KOPT-K1 (cell line): ENCODE measurements around the gene RALGPS1.

ENCODE experiments used
- H3K27ac ChIP-seq: fragments of 200-600 bp; sonication (generic); 2 replicates; pipeline ENCODE4 v1.5.1; 2016; ENCODE audit warnings: antibody characterized with exemption, mild to moderate bottlenecking, low read depth, low read length; ENCODE audit not compliant: poor library complexity, severe bottlenecking
- H3K36me3 ChIP-seq: fragments of 200-600 bp; sonication (generic); 2 replicates; pipeline ENCODE4 v1.5.1; 2017; ENCODE audit warnings: antibody characterized with exemption, mild to moderate bottlenecking, low read length, moderate library complexity; ENCODE audit not compliant: insufficient read depth
- H3K9me3 ChIP-seq: fragments of 200-600 bp; sonication (generic); 2 replicates; pipeline ENCODE4 v1.5.1; 2017; ENCODE audit warnings: antibody characterized with exemption, low read length, mild to moderate bottlenecking; ENCODE audit not compliant: insufficient read depth, poor library complexity, severe bottlenecking

Gene RALGPS1

DNA sequence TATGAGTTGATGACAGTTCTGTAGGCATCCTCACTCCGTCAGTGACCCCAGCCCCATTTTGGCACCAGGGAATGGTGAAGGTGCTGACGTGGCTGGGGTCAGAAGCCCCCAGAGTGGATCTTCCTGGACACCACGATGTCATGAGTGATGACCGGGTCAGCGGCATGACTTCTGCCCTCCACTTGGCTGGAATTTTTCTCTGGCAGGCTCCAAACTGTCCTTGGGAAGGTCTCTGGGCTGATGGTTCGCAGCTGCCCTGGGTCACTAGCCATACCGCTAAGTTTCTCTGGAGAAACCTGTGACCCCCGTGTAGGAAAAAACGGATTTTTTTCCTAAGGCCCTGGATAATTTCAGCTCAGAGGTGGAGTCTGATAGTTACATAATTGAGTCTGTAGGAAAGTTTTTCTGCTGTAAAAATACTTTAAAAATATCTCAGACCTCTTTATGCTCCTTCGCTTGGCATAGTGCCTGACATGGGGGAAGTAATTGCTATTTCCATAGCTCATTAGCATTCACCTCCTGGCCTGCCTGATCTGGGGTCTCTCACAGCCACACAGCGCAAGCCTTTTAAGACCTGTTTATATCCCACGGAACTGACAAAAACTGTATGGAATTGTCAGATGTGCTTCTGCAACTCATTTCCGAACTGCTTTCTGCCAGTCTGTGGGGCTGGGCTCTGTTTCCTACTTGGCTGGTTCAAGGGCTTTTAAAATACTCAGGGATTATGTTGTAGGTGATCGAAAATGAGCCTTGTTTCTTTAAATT, 138.7 kb downstream of the RALGPS1 start:
- H3K9me3 ChIP-seq, result no peaks in the 10 kb centered on the region
- peaks cover 28% of the 10 kb centered on the region; the same call in 1 of the 2 replicates for H3K36me3 ChIP-seq
- H3K27ac ChIP-seq, result no peak overlapping the region

DNA sequence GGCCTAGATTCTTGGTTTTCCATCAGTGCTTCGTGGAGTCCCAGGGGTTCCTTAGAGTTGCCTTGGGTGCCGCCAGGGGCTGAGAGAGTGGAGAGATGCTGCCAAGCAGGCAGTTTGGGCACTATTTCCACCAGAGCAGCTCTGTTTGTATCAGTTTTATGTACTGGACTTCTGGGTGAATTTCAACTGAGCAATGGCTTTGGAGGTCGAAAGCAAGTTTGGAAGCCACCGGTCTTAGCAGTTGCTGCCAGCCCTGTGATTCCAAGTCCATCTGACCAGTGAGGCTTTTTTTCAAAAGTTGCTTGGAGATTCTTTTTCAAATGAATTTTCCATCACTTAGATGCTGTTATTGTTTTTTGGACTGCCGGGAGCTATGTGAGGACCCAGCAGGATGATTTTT, 139.4 kb downstream of the RALGPS1 start:
- H3K27ac ChIP-seq, result no peak overlapping the region
- peaks cover 28% of the 10 kb centered on the region; the same call in 1 of the 2 replicates for H3K36me3 ChIP-seq
- no peaks in the 10 kb centered on the region for H3K9me3 ChIP-seq

DNA sequence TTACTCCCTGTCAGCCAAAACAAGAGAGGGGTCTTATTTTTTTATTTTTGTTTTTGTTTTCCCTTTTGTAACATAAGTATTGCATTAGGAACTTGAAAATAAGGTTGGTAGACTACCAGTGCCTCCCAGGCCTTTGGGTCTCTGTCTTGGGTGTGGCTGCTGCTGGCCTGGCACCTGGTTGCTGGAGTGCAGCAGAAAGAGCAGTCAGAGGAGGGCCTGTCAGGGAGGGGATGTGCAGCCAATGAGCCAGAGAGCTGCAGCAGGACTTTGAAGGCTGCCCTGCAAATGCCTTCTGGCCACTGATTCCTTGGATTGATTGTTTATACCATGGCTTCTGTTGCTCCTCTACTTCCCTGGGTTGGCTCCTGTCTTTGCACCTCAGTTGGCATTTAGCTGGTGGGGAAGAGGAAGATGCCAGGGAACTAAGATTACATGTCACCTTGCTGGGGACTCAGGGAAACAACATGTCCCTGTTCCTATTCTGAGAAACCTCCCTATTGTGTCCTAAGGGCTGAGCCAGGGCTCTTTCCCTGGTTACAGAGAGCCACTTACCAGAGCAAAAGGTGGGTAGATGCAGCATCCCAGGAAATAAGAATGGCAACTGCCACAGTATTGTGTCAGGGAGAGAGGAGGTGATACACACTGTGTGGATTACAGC, 141.3 kb downstream of the RALGPS1 start:
- no peaks in the 10 kb centered on the region for H3K9me3 ChIP-seq
- H3K27ac ChIP-seq, result no peak overlapping the region
- peaks cover 33% of the 10 kb centered on the region; the same call in 1 of the 2 replicates for H3K36me3 ChIP-seq

DNA sequence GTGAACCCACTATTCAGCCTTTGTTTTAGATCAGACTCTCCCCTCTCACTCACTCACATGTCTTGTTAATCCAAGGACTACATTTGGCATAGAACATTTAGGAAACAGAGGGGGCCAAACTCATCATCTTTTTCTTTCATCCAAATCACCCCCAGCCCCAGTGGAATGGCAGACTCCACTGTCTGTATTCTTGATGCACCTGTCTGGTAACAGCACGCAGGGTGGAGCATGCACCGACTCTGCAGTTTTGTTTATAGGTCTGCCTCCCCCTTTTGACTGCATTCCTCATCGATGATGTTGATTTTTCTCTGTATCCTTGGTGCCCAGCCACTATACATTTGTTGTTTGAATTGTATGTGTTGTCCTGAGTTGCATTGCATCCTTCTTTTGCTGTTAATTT, 141.9 kb downstream of the RALGPS1 start:
- peaks cover 35% of the 10 kb centered on the region; the same call in 1 of the 2 replicates for H3K36me3 ChIP-seq
- no peaks in the 10 kb centered on the region for H3K9me3 ChIP-seq
- H3K27ac ChIP-seq, result no peak overlapping the region

DNA sequence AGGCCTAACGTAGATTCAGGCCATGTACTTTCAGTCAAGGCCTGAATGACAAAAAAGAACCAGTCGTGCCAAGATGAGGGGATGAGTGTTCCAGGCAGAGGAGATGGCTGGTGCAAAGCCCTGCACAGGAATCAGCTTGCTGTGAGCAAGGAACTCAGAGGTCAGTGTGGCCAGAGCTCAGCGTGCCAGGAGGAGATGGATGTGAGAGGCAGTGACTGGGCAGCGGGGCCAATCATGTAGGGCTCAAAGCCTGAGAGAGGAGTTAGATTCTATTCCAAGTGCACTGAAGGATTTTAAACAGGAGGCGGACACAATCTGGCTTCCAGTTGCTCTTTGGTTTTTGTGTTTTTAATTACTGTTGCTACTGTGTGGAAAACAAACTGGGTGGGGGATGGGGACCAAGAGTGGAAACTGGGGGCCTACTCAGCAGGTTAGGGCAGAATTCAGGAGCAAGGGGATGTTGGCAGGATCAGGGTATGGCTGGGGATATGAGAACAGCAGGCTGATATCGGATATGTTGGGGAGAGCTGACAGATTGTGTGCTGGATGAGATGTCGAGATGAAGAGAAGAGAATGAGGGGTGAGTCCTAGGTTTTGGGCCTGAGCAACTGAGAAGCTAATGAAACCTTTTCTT, 143.5 kb downstream of the RALGPS1 start:
- no peaks in the 10 kb centered on the region for H3K9me3 ChIP-seq

DNA sequence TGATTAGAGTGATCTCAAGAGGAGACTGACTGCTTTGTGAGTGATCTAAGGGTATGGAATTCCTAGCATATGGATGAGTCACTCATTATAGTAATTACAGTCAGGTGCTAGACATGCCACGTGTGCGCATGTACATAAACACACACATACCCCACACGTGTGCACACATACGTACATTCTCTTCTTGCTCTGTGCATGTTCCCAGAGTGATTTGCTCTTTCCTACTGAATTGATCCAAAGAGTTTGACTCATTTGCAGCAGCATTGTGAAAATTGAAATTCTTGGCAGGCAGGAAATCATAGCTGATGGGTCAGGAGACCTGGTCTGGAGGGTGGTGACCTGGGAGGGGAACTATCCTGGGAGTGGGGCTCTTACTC, 144.1 kb downstream of the RALGPS1 start:
- Histone ChIP-seq H3K36me3 (peaks cover 26% of the 10 kb centered on the region; the same call in 1 of the 2 replicates), H3K9me3 (no peaks in the 10 kb centered on the region), H3K27ac (no peak overlapping the region)

More for the DNA sequence above, 143.5 kb downstream of the RALGPS1 start:
- H3K27ac ChIP-seq, result no peak overlapping the region
- H3K36me3 ChIP-seq, result peaks cover 31% of the 10 kb centered on the region; the same call in 1 of the 2 replicates

DNA sequence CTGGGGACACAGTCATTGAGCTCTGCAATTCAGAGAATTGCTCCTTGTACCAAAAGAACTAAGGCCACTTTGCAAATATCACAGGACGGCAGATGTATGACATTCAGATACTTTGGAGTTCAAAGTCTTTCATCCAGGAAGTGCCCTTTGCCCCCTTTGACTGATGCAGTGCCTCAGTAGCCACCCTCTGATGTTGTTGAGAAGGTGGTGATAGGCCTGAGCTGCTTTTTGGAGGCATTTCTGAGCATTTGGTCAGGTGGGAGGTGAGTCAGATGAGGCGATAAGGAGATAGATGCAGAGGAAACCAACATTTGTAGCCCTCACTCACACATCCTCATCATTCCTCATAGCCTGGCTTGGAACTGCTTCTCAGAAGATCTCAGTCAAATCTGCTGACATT, 144.4 kb downstream of the RALGPS1 start:
- H3K27ac ChIP-seq, result no peak overlapping the region
- no peaks in the 10 kb centered on the region for H3K9me3 ChIP-seq

DNA sequence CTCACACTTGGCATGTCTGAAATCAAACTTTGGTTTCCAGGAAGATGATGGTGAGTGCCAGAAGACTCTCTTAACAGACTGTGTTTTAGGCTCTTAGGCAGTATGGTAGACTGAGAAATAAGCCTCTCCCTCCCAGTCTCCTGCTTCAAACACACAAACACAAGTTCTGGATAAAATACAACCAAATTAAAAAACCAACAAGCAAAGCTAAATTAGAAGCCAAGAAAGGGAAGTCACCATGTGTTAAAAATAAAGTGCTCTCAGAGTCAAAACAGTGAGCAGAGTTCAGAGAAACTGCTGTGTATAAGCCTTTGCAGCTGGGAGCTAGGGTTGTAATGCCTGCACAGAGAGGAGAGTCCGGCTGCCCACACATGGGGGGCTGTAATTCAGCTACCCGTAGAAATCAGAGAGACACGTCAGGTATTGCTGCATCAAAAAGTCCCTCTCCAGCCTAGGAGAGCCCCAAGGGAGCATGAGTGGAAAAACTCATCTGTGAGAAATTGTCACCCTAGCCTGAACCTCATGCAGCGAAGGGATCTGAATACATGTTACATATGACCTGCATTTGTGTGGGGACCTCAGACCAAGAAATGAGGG, 145.3 kb downstream of the RALGPS1 start:
- H3K36me3 ChIP-seq, result peaks cover 19% of the 10 kb centered on the region; the same call in 1 of the 2 replicates
- H3K27ac ChIP-seq, result no peak overlapping the region
- no peaks in the 10 kb centered on the region for H3K9me3 ChIP-seq

More for the DNA sequence above, 144.4 kb downstream of the RALGPS1 start:
- peaks cover 22% of the 10 kb centered on the region; the same call in 1 of the 2 replicates for H3K36me3 ChIP-seq

DNA sequence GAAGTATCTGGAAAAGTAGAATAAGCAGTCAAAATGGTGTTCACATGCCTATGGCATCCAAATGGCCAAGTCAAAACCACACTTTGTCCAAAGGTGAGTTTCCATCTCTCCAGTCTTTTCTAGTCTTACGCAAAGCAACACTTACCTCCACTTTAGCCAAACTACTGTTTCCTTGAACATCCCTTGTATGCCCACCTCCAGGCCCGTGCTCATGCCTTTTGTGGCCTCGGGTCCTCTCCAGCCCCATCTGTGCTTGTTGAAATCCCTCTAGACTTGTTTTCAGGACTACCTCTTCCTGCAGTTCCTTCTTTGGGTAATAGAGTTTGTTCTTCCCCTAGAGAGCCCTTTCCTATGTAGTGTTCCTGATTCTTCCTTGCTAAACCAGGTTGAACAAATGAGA, 146.8 kb downstream of the RALGPS1 start:
- H3K27ac ChIP-seq, result no peak overlapping the region
- H3K9me3 ChIP-seq, result no peaks in the 10 kb centered on the region
- peaks cover 17% of the 10 kb centered on the region; the same call in 1 of the 2 replicates for H3K36me3 ChIP-seq

DNA sequence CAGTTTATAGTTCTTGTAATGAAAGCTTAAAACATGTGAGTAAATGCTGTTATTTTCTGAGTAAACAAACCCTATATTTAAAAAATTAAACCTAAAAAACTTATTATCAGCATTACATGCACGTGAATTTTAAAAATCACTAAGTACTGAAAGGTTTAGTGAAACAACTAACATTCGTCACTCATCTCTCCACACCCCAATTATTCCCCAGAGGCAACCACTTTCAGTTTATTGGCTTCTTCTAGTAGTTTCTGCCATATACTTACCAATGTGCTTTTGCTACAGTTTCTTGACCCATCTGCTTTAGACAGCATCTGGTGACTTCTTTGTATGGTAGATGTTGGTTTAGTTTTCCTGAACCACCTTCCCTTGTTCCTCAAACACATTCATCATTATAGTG, 149.8 kb downstream of the RALGPS1 start:
- Histone ChIP-seq H3K9me3 (no peaks in the 10 kb centered on the region), H3K27ac (no peak overlapping the region), H3K36me3 (peaks cover 22% of the 10 kb centered on the region; the same call in 1 of the 2 replicates)

DNA sequence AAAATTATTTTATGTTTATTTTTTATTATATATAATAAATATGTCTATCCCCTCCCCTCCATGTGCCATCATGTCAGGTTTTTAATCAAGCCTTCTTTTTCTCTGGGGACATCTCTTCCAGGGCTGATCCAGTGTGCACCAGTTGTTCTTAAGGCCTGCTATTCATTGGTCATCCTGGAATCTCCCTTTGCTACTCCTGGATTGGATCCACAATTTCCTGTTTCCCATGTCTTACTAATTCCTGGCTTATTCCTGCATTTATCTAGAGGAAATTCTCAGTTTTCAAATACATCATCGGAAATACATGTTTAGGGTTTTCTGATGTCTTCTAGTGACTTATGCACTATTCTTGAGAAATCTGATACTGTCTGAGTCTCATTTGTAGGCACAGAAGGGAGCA, 151.0 kb downstream of the RALGPS1 start:
- H3K27ac ChIP-seq, result no peak overlapping the region
- no peaks in the 10 kb centered on the region for H3K9me3 ChIP-seq
- peaks cover 23% of the 10 kb centered on the region; the same call in 1 of the 2 replicates for H3K36me3 ChIP-seq

DNA sequence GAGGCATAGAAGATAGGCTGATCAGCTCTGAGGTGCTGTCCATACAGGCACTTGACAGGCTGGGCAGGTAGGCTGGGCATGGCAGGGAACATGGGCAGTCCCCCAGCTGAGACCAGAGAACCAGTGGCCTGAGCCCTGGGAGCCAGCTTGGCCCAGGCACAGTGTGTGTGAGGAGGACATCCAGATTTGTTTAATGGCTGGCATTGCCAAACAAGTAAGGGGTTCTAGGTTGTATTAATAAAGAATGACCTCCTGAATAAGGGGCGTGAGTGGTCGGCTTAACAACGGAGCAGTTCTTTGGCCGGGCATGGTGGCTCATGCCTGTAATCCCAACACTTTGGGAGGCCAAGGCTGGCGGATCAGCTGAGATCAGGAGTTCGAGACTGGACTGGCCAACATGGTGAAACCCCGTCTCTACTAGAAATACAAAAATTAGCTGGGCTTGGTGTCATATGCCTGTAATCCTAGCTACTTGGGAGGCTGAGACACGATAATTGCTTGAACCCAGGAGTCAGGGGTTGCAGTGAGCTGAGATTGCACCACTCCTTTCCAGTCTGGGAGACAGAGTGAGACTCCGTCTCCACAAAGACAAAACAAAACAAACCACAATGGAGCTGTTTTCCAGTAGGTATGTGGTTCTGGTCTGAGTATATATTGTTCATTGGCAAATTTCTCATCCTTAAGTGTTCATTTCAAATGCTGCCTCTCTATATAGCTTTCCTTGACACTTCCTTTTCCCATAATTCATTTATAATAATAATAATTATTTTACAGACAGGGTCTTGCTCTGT, 151.7 kb downstream of the RALGPS1 start:
- Histone ChIP-seq H3K27ac (no peak overlapping the region), H3K9me3 (peaks cover 3% of the 10 kb centered on the region), H3K36me3 (peaks cover 25% of the 10 kb centered on the region)

DNA sequence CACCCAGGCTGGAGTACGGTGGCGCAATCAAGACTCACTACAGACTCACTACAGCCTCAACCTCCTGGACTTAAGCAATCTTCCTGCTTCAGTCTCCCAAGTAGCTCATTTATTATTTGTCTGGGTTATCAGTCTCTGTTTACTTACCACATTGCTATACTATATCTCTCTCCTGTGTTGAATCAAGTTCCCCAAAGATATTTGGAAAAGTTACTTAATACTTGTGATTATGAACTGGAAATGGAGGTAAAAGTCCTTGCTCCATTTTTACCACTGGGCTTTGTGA, 152.2 kb downstream of the RALGPS1 start:
- Histone ChIP-seq H3K27ac (no peak overlapping the region), H3K9me3 (peaks cover 6% of the 10 kb centered on the region), H3K36me3 (peaks cover 27% of the 10 kb centered on the region)

DNA sequence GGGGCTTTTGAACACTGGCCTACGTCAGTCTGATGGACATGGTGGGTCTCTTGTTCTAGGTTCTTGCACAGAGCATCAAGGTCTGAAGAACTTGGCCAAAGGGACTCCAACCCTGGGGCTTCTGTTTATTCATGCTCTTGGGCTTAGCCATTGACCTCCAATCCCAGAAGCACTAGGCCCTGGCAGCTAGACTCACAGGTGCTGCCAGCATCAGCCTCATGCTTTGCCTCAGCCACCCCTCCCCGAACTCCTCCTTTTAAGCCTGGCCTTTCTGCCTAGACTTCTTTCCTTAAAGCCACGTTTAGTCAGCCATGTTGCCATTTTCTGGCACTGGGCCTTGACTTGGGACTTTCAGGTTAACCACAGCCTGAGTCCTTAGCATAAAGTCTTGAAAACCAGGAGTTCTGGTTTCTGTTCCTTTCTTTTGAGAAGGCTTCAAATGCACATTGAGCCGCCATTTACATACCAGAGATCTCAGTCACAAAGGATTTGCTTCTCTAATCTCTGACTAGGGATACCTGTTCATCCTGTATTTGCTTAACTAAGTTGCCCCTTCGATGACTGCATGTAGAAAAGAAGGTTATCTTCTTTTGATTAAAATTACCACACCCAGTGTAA, 153.1 kb downstream of the RALGPS1 start:
- Histone ChIP-seq H3K36me3 (peaks cover 34% of the 10 kb centered on the region), H3K27ac (no peak overlapping the region), H3K9me3 (peaks cover 6% of the 10 kb centered on the region)
